HG02840 (cell line): Measurements from ENCODE around the gene NBAS.

ENCODE experiments used
- ATAC-seq: cut with Tn5 transposase; IDR thresholded peaks from one replicate; pipeline ENCODE4 v1.9.1; 2021; ENCODE audit warnings: mild to moderate bottlenecking, moderate library complexity, moderate number of reproducible peaks; ENCODE audit not compliant: unreplicated experiment, low FRiP score

The NBAS gene

GRCh38 chr2:15560988-15561573 is at the start of gene NBAS:
Gene NBAS, minus strand, starts transcription at chr2:15561334. Its CDS starts 30 bp downstream, at chr2:15561304.
- ATAC-seq = peak; percentile 71

GRCh38 chr2:15610430-15610952 is 49.4 kb upstream of the NBAS start:
- ATAC-seq = no peak

- ATAC-seq = no peak
Observed at GRCh38 chr2:15609341-15610042, 48.4 kb upstream of the NBAS start.

GRCh38 chr2:15608392-15608761 is 47.2 kb upstream of the NBAS start:
- no peak for ATAC-seq

- no peak for ATAC-seq
Observed at GRCh38 chr2:15607709-15608391, 46.7 kb upstream of the NBAS start.

- ATAC-seq = no peak
Observed at GRCh38 chr2:15606481-15607441, 45.6 kb upstream of the NBAS start.

- ATAC-seq = no peak
Observed at GRCh38 chr2:15605721-15606120, 44.6 kb upstream of the NBAS start.

- no peak for ATAC-seq
Observed at GRCh38 chr2:15603948-15604347, 42.8 kb upstream of the NBAS start.

GRCh38 chr2:15603044-15603765 is 42.1 kb upstream of the NBAS start:
- ATAC-seq = no peak

GRCh38 chr2:15602393-15602792 is 41.3 kb upstream of the NBAS start:
- ATAC-seq = no peak

- ATAC-seq = no peak
Observed at GRCh38 chr2:15601681-15602080, 40.5 kb upstream of the NBAS start.

- ATAC-seq = no peak
Observed at GRCh38 chr2:15599994-15600393, 38.9 kb upstream of the NBAS start.

GRCh38 chr2:15596968-15597367 is 35.8 kb upstream of the NBAS start:
- no peak for ATAC-seq

GRCh38 chr2:15596350-15596749 is 35.2 kb upstream of the NBAS start:
- no peak for ATAC-seq

- no peak for ATAC-seq
Observed at GRCh38 chr2:15595936-15596335, 34.8 kb upstream of the NBAS start.

GRCh38 chr2:15595342-15595905 is 34.3 kb upstream of the NBAS start:
- ATAC-seq = no peak

GRCh38 chr2:15594291-15595256 is 33.4 kb upstream of the NBAS start:
- ATAC-seq = no peak

- ATAC-seq = no peak
Observed at GRCh38 chr2:15593327-15593705, 32.2 kb upstream of the NBAS start.
